Right ventricle myocardium superior (tissue), 1 donor: ENCODE data around the gene SLC16A11. TPM values are rescaled to one million over a fixed set of nuclear protein-coding genes. Genes with fewer than 3 reads are reported as not detected.
A peak's percentile ranks its signal among the peaks of the same experiment; 100 is the strongest.

Experiments
- ATAC-seq: fragments of 200-7000 bp; cut with Tn5 transposase; one replicate; pipeline ENCODE4 v1.9.1; 2020; ENCODE audit warnings: mild to moderate bottlenecking; ENCODE audit not compliant: poor library complexity
- DNase-seq: peaks from one replicate; pipeline ENCODE4 v3.0.0-alpha.2; 2020
- intact Hi-C: fragments of 100-400 bp; cut with DNase I; formaldehyde crosslinking; loops from one replicate; pipeline ENCODE4 v1.11.2; 2022
- total RNA-seq: library from RNA; stranded (reverse); fragmentation: NEBNext Ultra II Directional; extraction: Animal tissue kit (Norgen Biotek cat#: 25700); gene quantifications from one replicate; pipeline ENCODE4 v1.2.1, GENCODE V29; 2021
- donor health status: DM: no; HTN: yes; CAD: no; lungs with severe emphysema.

SLC16A11 gene
- total RNA-seq, 1 donor from 2014 or later, result 0.56 TPM

DNA sequence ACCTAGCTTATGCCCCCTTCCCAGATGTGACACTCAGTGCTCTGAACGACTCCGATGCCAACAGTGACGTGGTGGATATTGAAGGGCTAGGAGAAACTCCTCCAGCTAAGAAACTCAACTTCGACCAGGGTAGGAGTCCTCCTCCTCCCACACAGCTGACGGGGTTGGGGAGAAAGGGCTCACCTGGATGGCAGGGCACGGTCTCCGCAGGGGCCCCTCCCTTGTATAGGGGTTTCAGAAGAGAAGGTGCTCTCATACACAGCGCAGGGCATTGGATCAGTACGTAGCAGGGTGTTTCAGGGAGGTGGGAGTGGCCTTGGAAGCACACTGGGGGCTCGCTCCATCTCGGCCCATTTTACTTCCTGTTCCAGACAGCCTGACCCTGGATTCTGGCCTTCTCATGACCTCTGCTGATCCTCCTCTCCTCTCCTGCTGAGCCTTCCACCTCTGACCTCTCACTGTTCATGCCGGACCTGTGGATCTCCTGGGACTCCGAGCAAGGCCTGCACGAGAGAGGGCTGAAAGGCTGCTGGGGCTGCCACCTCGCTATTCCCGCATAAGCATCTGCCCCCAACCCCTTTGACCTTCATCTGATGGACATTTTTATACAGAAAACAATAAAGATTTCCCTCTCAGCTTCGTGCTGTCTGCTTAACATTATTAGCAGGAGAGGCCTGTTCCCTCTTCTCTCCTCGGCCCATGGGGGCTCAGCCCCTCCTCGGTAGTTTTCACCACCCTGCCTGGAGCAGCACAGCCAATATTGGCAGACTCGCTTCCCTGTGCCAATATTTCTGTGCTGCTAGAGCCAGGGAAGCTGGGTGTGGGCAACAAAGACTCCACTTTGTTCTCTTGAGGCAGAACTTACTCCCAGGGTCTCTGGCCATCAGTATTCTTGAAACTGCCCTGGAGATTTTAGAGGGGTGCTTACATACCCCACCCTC, 26.7 kb downstream of the SLC16A11 start:
- intact Hi-C loops, result loop anchor here (10.0 kb wide), 1 partner anchor 828 kb away; no protein-coding TSS in a partner anchor

DNA sequence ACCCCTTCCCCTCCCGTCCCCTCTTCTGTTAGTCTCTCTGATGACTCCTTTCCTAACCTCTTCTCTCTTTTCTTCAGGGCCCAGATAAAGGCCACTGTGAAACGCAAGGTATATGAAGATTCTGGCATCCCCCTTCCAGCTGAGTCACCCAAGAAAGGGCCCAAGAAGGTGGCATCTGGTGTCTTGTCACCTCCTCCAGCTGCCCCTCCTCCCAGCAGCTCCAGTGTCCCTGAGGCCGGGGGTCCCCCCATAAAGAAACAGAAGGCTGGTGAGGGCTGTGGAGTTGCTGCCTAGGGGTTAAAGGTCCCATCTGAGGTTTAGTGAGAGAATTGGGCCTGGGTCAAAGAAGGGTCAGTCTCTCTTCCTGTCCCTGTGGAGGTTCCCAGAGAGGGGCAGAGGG, 27.5 kb downstream of the SLC16A11 start:
- no peak for ATAC-seq
- DNase-seq, result no peak
- intact Hi-C loops, result loop anchor here (10.0 kb wide), 1 partner anchor 828 kb away; no protein-coding TSS in a partner anchor

More for the DNA sequence above, 26.7 kb downstream of the SLC16A11 start:
- ATAC-seq (no peak), DNase-seq (no peak)

DNA sequence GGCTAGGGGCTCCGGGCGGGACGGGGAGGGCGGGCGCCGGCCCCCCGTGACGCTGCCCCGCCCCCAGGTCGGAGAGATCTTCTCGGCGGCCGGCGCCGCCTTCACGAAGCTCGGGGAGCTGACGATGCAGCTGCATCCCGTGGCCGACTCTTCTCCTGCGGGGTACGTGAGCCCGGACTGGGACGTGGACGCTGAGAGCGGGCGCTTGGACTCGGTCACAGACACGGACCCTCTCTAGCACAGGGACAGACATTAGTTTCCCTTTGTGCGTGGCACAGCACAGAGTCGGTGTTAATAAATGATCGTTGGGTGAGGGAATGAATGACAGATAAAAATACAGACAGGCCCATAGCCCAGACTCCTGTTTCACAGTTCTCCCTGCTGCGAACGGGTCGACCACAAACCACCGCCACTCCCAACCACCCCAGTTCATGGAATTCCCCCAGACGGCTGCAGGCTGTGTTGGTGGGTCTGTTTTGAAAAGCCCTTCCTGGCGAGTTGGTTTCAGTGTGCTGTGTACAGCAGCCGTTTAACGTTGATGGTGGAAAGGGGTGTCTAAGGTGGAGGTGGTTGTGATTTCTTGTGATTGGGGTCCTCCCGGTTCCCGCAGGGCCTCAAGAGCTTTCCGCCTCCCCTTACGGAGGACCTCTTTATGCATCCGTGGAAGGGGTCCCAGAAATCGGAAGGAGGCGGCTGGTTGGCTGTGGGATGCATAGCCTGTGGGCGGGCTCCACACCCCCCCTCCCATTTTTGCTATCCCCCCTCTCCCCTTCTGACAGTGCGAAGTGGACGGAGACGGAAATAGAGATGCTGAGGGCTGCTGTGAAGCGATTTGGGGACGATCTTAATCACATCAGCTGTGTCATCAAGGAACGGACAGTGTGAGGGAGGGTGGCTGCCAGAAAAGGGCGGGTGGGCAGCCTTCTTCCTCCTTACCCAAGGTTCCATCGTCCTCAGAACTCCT, 28.6 kb downstream of the SLC16A11 start:
- ATAC-seq (no peak), DNase-seq (no peak)
- intact Hi-C loops, result loop anchor here (10.0 kb wide), 1 partner anchor 830 kb away; no protein-coding TSS in a partner anchor

DNA sequence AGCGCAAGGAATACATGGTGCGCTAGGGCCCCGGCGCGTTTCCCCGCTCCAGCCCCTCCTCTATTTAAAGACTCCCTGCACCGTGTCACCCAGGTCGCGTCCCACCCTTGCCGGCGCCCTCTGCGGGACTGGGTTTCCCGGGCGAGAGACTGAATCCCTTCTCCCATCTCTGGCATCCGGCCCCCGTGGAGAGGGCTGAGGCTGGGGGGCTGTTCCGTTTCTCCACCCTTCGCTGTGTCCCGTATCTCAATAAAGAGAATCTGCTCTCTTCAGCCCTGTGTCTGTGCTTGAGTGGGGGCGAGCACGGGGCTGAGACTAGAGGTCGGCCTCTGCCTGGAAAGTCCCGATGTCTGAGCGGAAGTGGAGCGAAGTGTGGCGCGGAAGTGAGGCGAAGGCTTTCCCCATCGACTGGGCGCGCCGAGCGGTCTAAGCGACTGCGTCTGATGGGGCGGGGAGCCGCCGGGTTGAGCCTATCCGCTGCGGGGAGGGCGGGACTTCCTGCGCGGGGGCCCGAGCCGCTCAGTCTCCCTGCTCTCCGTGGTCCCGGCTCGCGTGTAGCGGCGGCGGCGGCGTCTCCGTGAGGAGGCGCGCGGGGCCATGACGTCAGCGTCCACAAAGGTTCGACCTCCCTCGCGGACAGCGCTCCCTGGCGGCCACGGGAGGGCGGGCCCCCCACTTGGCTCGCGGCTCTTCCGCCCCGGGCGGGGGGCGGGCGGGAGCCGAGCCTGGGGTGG, 29.5 kb downstream of the SLC16A11 start:
- DNase-seq (peak; percentile 99), ATAC-seq (peak; percentile 91)
- intact Hi-C loops, result loop anchor here (10.0 kb wide), 1 partner anchor 830 kb away; no protein-coding TSS in a partner anchor

DNA sequence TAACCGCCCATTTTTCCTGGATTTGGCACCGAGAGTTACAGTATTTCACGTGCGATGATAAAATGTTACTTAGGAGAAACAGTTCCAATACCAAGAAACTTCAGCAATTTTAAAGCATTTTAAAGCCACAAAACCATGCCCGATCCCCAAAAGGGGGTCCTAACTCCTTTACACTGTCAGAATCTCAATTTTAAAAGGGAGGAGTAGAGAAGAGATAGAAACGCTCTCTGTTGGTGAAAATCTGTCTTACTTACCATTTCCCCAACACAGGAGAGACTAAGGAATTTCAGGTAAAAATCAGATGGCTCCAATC, 32.0 kb downstream of the SLC16A11 start:
- no peak for ATAC-seq
- no peak for DNase-seq
- intact Hi-C loops, result loop anchor here (10.0 kb wide), 1 partner anchor 833 kb away; no protein-coding TSS in a partner anchor

DNA sequence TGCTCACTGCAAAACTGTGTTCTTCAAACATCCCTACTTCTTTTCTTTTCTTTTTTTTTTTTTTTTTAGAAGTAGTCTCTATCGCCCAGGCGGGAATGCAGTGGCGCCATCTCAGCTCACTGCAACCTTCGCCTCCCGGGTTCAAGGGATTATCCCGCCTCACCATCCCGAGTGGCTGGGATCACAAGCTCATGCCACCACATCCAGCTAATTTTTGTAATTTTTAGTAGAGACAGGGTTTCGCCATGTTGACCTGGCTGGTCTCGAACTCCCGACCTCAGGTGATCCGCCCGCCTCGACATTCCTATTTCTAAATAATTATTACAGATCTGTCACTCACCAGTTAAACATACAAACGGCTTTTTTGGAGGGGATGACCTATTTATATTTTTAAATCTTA, 32.5 kb downstream of the SLC16A11 start:
- ATAC-seq (no peak), DNase-seq (no peak)
- intact Hi-C loops, result loop anchor here (10.0 kb wide), 1 partner anchor 833 kb away; no protein-coding TSS in a partner anchor

DNA sequence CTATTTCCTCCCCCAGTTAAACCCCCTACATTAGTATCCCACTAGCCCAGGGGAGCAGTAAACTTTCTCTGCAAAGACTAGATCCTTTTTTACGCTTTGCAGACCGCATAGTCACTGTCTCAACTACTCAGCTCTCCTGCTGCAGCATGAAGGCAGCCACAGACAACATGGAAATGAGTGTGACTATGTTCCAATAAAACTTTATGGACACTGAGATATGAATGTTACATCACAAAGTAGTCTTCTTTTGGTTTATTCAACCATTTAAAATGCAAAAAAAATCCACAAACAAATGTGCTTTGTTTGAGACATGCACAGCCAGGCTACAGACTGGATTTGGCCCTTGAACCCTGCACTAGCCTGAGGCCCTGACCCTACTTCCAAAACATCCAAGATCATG, 33.4 kb downstream of the SLC16A11 start:
- intact Hi-C loops, result loop anchor here (10.0 kb wide), 1 partner anchor 834 kb away; no protein-coding TSS in a partner anchor
- DNase-seq (no peak), ATAC-seq (no peak)

DNA sequence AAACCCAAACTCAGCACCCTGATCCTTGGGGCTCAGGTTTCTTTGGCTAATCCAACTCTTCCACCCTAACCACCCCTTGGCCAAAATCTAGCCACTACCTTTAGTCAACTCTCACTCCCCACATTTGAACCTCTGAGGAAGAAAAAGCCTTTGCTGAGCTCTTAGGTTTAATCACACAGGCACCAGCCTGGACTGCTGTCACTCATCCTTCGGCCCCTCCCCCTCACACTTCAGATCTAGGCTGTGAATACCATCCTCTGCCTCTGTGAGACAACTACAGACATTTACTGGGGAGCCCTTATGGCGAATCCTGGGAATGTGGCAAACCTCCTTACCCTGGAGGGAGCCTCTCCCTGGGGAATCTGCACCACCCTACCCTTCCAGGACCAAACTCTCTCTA, 36.7 kb downstream of the SLC16A11 start:
- intact Hi-C loops, result loop anchor here (10.0 kb wide), 1 partner anchor 342 kb away; no protein-coding TSS in a partner anchor
- no peak for DNase-seq
- ATAC-seq, result no peak

DNA sequence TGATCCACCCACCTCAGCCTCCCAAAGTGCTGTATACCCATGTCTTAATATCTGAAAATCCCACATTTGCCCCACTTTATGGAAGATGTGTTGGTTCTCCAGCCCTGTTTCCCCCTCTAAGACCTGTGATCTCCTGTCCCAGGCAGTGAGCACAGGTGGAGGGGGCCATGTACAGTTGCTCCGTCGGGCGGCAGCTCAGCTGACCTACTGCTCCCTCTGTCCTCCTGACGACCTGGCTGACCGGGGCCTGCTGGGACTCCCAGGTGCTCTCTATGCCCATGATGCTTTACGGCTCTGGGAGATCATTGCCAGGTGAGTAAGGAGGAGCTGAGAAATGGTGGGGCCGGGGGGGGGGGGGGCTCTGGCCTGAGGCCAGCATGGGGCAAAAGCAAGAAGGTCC, 38.2 kb downstream of the SLC16A11 start:
- DNase-seq (no peak), ATAC-seq (no peak)
- intact Hi-C loops, result loop anchor here (10.0 kb wide), 1 partner anchor 341 kb away; no protein-coding TSS in a partner anchor

DNA sequence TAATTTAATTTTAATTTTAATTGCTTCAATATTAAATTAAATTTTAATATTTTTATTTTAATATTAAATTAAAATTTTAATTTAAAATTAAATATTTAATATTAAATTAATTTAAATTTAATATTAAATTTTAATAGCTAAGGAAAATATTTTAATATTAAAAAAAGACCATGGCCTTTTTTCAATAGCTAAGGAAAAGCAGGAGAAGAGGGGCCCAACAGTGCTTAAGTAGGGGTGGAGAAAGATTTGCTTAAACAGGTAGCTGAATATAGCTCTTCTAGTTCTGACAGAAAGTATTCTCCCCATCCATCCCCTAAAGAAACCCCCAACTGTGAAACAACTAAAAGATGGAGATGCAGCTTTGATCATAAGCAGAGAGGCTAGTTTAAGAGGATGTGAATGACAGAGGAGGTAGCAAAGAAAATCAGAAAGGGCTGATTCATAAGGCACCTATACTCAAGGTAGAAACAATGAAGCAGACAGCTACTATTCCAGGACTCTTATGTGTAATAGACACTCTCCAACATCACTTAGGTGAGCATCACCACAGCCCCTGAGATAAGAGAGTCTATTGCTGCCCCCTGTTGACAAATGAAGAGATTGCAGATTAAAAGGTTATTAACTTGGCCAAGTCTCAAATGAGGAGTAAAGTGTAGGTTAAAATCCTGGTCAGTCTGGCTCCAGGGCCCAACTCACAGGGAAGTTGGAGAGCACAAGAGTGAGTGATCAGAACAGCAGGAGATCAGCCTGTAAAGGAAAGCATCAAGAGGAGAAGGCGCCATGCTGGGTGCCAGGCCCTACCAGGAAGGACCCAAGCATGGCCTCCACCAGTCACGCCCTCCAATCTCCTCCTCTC, 39.3 kb downstream of the SLC16A11 start:
- ATAC-seq (peak; percentile 63), DNase-seq (no peak)
- intact Hi-C loops, result loop anchor here (5.0 to 10.0 kb wide), 2 partner anchors 92 to 340 kb away; no protein-coding TSS in a partner anchor

DNA sequence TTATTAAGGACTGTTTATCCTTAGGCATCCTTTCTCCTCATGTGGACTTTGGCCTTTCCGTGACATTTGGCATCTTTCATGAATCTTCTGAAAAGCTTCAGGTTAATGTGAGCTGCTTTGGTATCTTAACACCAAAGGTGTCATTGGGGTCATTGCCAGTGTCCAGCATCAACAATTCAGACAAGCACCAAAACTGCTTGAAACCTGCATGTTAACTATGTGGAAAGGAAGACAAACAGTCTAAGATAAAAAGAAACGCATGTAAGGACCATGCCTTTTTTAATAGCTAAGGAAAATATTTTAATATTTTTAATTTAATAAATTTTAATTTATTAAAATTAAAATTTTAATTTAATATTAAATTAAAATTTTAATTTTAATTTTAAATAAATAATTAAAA, 40.1 kb downstream of the SLC16A11 start:
- ATAC-seq, result no peak

DNA sequence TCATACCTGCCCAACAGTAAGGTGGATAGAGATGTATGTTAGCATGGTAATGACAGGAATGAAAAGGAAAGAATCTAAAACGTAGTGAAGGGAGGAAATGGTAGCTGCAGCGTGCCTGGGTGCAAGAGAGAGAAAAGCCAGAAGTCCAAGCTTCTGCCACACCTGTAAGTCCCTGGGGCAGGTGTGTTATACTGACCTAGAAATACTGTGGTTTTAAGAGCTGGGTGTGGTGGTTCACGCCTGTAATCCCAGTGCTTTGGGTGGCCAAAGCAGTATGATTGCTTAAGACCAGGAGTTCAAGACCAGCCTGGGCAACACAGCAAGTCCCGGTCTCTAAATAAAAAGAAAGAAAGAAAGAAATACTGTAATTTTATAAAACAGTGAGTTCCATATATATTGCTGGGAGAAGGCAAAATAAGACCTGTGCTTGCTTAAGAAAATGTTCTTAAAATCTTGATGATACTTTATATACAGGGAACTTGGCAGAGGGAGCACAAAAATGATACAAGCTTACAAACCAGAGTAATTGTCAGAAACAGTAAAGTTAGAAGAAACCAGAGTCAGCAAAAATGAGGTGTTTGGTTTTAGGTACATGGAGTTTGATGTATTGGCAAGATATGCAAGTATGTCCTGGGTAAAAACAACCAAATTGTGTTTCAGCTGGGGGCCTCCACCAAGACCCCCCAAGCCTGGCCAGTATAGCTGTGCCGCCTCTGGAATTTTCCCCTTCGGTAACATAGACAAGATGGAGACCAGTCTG, 41.4 kb downstream of the SLC16A11 start:
- intact Hi-C loops, result loop anchor here (5.0 to 10.0 kb wide), 2 partner anchors 90 to 338 kb away; no protein-coding TSS in a partner anchor
- ATAC-seq, result no peak

More for the DNA sequence above, 40.1 kb downstream of the SLC16A11 start:
- DNase-seq, result no peak
- intact Hi-C loops, result loop anchor here (5.0 to 10.0 kb wide), 2 partner anchors 91 to 339 kb away; no protein-coding TSS in a partner anchor

DNA sequence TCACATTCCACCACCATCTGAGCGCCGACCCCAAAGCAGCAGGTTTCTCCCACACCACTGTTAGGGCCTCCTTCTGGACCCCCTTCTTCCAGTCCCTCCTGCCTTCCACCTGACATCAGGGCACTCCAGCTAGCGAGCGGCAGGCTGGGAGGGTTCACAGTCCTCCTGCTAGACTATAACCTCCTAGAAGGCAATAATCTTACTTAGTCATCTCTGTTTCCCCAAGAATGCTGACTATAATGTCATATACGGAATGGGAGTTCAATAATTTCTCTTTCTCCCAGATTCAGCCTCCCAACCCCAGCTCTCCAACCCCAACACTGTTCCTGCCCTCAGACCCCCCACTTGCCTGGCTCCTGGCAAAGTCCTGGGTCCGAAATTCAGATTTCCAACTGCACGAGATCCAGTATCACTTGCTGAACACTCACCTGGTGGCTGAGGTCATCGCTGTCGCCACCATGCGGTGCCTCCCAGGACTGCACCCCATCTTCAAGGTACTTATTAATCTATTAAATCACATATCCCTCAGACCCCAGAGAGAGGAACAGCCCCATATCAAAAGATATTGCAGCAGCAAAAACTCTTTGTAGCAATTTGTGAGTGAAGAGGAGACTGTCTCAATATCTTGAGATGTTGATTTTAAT, 42.5 kb downstream of the SLC16A11 start:
- intact Hi-C loops, result loop anchor here (5.0 to 10.0 kb wide), 2 partner anchors 89 to 337 kb away; no protein-coding TSS in a partner anchor
- ATAC-seq, result no peak
- DNase-seq, result no peak

More for the DNA sequence above, 41.4 kb downstream of the SLC16A11 start:
- no peak for DNase-seq

DNA sequence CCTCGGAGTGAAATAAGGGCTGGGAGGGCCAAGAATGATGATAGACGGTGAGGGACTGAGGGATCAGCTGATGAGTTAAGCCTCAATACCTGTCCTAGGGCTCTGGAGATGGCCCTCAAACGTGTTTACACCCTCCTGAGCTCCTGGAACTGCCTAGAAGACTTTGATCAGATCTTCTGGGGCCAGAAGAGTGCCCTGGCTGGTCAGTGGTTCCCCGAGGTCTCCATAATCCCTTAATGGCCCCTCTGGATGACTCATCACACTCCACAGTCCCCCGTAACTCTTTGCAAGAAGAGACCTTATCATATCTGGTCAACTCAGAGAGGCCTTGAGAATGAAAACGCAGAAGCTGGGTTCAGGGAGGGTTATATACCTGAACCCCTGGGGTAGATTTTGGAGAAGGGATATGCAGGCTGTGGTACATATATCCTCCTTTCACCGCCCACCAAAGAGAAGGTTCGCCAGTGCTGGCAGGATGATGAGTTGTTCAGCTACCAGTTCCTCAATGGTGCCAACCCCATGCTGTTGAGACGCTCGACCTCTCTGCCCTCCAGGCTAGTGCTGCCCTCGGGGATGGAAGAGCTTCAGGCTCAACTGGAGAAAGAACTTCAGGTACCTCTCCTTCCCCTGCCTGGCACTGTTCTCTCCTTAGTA, 44.9 kb downstream of the SLC16A11 start:
- DNase-seq (no peak), ATAC-seq (no peak)
- intact Hi-C loops, result no loop called here

DNA sequence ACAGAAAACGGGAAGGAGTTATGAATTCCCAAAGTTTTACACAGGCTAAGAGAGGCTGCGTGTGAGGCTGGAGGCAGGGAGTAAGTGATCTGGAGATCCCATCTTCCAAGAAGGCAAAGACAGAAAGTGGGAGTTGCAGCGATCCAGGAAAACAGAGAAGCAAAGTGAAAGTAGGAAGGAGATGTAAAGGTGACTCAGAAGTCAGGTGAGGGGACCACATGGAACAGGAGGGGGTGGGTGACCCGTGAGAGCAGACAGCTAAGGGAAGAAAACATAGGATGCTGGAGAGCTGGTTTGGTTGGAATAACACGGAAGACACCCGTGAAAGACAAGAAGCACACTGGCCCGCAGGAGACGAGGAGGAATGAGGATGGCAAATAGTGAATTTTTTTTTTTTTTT, 46.7 kb downstream of the SLC16A11 start:
- intact Hi-C loops, result no loop called here
- no peak for ATAC-seq

More for the DNA sequence above, 46.7 kb downstream of the SLC16A11 start:
- no peak for DNase-seq
